ENCODE measurements around the gene NT5M.
"Not testable (repeated sequence)": the region's sequence is repeated elsewhere in the genome, so short reads cannot be mapped to it uniquely, and the experiment has no call there.

NT5M gene

DNA sequence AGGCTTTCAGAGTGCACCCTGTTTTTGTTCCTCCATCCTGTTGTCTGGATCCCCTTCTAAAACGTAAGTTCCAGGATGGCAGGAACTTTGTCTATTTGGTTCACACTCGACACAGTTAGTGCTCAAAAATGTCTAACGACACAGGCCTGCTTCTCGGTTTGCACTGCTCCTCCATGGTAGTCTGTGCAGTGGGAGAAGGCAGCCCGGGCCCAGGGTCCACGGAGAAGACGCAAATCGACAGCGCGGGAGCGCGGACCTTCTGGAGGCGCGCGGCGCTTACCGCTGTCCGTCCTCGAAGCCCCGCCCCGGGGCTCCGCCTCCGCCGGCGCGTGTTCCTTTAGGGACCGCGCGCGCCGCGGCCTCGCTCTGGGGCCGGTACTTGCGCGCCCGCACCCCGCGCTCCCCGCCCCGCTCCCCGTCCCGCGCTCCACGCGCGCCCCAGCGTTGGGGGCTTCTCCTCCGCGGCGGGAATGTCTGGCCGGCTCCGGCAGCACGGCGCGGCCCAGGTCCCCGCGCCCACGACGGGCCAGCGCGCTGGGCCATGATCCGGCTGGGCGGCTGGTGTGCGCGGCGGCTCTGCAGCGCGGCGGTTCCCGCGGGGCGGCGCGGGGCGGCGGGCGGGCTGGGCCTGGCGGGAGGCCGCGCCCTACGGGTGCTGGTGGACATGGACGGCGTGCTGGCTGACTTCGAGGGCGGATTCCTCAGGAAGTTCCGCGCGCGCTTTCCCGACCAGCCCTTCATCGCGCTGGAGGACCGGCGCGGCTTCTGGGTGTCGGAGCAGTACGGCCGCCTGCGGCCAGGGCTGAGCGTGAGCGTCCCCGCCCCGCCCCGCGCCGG is at the start of gene NT5M:
TSS of gene NT5M (plus strand) at position 364 of the 837 bp plus-strand sequence. CDS start at position 542, 178 bp downstream.
- peak; percentile 84 for DNase-seq (ENCODE audit: low spot score)

DNA sequence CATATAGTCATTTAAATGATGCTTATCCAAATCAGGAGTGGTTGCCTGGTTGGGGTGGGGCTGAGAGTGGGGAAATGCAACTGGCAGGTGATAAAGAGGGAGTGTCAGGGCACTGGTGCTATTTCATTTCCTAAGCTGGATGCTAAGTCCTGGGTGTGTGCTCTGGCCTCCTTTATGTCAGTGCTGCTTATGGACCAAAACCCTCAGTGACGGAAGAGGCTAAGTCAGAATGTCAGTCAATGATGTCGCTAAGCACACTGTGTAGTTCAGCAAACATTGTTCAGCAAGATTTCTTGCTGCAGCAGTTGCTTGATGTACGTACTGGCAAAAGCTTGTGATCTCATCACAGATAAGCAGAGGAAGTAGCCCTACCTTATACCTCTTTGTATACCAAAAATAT is 49.8 kb upstream of the NT5M start:
- DNase-seq (ENCODE audit: low spot score), result no peak

DNA sequence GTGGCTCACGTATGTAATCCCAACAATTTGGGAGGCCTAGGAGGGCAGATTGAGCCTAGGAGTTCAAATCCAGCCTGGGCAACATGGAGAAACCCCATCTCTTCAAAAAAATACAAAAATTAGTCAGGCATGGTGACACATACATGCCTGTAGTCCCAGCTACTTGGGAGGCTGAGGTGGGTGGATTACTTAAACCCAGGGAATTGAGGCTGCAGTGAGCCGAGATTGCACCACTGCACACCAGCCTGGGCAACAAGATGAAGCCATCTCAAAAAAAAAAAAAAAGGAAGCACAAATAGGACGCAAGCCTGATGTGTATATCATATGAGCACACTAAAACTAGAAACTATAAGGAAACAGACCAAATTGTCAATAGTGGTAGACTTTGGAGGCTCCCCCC is 49.1 kb upstream of the NT5M start:
- DNase-seq (ENCODE audit: low spot score), result no peak

DNA sequence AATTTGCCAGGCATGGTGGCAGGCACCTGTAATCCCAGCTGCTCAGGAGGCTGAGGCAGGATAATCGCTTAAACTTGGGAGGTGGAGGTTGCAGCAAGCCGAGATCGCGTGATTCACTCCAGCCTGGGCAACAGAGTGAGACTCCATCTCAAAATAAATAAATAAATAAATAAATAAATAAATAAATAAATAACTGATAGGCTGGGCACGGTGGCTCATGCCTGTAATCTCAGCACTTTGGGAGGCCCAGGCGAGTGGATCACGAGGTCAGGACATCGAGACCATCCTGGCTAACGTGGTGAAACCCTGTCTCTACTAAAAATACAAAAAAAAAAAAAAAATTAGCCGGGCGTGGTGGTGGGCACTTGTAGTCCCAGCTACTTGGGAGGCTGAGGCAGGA is 47.5 kb upstream of the NT5M start:
- DNase-seq (ENCODE audit: low spot score), result not testable (repeated sequence)

DNA sequence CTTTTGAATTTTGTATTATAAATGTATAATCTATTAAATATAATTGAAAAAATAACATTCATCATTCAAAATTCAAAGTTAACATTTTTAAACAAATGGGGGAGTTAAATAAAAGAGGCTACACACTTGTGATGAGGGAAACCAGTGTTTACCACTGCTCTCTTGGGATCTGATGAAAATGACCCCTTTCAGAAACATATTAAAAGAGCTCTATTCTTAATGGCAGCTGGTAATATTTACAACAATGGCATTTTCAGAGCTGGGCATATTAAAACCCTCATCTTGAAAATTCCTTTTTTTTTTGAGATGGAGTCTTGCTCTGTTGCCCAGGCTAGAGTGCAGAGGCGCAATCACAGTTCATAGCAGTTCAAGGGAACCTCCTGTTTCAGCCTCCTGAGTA is 46.9 kb upstream of the NT5M start:
- DNase-seq (ENCODE audit: low spot score), result no peak

DNA sequence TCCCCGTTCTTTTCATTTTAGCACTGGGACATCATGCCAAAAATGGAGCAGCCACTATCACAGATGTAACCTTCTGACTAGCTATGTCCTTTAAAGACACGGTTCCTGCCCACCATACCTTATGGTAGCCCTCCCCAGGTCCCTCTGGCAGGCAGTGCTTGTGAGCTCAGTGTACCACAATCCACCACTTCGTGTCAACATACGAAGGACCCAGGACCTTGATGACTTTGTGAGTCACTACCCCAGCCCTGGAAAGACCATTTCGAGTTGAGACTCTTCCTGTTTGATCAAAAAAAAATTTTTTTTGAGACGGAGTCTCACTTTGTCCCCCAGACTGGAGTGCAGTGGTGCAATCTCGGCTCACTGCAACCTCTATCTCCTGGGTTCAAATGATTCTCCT is 45.2 kb upstream of the NT5M start:
- no peak for DNase-seq (ENCODE audit: low spot score)

DNA sequence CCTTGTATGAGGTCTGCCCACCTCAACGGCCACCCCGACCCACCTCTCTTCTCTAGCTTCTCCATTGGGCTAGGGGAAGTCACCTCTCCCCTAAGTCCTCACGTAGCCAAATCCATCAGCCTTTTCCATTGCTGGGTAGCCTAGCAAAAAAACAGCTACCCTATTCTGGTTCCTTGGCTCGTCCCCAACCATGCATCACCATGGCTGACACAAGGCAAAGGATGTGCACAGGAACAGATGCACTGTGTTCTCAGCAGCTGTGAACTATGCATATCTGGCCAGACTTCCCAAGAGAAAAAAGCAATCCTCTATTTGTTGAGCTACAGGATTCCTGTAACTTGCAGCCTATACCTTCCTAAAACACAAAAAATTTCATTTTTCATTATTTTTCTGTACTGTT is 44.2 kb upstream of the NT5M start:
- no peak for DNase-seq (ENCODE audit: low spot score)

DNA sequence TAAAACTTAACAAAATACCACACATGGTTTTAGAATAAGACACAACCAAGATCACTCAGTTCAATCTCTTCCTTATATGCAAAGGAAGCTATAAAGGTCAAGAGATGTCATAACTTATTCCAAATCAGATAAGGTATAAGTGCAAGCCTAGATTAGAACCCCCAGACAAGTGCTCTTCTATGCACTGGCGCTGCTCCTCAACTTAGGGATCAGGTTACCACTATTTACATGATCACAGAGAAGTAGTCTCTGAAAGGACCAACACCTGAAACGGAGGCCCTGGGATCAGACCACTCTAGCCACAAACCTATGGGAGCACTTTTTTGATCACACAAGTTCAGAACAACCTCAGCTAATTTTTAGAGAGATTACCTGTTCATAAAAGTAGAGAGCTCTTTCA is 38.7 kb upstream of the NT5M start:
- DNase-seq (ENCODE audit: low spot score), result no peak

DNA sequence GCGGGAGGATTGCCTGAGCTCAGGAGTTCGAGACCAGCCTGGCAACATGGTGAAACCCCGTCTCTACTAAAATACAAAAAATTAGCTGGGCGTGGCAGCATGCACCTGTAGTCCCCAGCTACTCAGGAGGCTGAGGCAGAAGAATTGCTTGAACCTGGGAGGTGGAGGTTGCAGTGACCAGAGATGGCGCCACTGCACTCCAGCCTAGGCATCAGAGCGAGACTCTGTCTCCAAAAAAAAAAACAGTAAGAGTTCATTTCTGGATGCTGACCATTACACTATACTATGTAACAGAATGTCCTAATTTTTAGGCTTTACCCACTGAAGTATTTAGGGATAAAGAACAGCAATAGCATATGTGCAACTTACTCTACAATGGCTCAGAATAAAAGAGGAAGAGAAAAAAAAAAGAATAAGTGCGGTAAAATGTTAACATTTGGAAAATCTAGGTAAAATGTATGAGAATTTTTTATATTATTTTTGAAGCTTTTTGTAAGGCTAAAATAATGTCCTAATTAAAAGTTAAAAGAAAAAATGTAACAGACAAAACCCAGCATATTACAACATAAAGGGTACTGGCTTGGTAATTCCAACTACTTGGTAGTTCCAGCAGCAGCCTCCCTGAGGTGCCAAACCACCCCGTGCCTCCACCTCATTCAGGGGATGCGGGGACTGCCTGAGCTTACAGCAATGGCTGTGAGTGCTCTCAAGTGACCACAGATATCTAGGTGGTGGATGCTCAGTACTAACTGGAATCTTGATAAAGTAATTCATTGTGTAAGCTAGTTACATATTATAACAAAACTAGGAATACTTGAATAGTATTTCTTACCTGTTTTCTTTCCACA is 33.0 kb upstream of the NT5M start:
- DNase-seq (ENCODE audit: low spot score), result no peak

DNA sequence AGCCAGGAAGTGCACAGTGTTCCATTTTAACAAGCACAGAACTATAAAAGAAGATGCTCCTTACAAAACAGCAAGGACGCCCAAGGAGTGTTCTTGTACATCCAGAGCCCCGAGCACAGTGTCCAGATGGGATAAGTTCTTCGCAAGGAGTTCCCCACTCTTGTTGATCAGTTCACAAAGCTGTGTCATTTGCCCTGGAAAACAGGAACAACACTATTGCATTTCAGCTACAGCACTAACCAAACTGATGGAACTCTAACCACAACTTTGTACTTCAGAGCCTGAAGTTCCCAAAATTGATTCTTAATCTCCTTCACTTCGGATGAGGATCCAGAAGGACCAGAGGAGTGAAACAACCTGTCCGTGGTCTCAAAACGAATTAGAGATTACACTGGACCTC is 27.2 kb upstream of the NT5M start:
- no peak for DNase-seq (ENCODE audit: low spot score)

DNA sequence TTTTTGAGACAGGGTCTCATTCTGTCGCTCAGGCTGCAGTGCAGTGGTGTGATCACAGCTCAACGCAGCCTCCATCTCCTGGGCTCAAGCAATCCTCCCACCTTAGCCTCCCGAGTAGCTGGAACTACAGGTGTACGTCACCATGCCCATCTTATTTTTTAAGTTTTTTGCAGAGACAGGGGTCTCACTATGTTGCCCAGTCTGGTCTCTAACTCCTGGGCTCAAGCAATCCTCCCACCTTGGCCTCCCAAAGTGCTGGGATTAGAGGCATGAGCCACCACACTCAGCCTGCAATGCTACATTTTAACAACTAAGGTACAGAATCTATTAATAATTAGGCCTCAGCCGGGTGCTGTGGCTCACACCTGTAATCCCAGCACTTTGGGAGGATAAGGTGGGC is 25.7 kb upstream of the NT5M start:
- not testable (repeated sequence) for DNase-seq (ENCODE audit: low spot score)

DNA sequence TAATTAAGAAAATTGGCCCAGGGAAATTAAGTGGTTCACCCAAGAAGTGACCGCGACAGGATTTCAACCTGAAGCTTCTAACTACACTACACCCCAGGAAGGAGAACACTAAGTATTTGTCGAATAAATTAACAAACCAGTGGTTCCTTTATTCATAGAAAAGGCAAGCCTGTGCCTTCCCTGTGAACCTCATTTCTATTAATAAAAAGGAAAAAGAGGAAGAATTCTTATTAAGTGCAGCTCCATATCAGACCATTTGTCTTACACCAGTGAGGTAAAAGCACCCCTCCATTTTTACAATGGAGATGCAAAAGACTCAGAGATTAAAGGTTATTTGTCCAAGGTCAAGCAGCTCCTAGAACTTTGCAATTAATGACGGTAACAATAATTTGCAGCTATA is 23.9 kb upstream of the NT5M start:
- no peak for DNase-seq (ENCODE audit: low spot score)

DNA sequence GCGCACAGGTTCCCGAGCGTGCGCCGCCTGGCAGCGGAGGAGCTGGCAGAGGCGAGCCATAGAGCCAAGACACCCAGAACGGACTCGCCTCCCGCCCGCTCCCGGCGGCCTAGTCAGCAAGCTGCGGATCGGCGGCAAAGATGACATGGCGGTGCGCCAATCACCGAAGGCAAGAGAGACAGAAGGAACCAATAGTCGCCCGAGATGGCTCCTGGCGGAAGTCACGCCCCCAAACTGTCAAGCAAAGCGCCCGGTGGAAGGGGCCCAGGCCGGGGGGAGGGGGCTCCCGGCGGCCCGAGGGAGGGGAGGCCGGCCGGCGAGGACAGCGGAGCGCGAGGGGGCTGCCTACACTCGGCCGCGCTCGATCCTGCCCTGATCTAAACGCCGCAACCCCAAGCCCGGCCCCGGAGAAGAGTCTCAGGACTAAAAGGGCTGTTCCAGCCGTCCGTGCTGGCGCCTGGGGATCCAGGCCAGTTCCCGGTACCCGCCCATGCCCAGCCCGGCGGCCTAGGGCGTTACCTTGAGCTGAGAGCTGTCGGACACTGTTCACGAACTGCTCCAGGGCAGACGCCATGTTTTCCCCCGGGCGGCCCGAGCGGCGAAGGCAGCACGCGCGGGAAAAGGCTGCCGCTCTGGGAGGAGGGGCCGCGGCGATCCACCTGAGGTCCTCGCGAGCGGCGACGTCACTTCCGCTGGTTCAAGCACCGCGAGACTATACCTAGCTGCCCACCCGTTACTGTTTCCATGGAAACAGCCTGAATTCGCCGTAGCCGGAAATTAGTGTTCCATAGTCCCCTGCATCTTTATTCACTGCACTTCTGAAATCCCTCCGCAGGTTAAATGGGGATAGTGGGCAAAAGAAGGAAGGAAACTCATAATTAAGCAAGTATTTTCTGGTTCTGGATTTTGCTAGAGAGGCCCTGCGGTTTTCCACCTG is 22.3 kb upstream of the NT5M start, which contains the start of gene COPS3:
TSS of gene COPS3 (minus strand) at position 634 of the 937 bp plus-strand sequence. CDS start at position 574, 60 bp downstream.
- peak; percentile 97 for DNase-seq (ENCODE audit: low spot score)

DNA sequence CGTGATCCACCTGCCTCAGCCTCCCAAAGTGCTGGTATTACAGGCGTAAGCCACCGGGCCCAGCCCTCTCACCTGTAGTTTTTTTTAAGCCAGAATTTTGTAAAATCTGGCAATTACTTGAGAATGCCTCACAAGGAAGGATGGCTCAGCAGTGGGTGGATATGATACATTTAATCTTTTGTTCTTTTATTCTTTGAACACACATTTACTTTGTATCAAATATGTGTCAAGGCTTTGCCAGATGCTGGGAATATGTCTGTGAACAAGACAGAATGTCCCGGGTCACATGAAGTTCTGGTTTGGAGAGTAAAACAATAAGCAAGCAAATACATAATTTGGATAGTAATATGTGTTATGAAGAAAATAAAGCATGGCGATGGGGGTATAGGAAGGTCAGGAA is 17.2 kb upstream of the NT5M start:
- no peak for DNase-seq (ENCODE audit: low spot score)

DNA sequence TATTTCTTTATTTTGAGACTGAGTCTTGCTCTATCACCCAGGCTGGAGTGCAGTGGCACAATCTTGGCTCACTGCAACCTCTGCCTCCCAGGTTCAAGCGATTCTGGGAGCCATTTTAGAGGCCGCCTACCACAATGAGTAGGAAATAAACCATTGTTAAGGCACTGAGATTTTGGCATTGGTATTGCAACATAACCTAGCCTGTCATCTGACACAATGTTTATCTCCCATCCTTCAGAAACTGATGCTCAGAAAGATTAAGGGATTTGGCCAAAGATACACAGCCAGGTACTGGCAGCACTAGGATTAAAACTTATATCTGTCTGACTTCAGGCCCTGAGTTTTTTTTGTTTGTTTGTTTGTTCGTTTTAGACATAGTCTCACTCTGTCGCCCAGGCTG is 14.1 kb upstream of the NT5M start:
- no peak for DNase-seq (ENCODE audit: low spot score)

DNA sequence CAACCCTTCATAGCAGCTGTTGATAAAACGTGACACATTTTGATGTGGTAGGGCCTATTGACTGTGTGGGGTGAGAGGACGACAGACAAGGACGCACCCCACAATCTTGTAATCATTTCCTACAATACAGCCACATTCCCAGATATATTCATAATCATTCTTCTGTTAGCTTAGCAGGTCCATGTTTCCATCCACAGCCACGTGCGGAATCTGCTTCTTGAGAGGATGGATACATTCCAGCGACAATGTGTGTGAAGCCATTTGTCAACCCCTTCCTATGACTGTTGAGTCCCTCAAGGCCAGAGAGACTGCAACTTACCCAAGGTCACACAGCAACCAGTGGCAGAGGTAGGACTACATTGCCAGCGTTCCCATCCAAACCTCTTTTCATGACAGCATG is 13.5 kb upstream of the NT5M start:
- no peak for DNase-seq (ENCODE audit: low spot score)

DNA sequence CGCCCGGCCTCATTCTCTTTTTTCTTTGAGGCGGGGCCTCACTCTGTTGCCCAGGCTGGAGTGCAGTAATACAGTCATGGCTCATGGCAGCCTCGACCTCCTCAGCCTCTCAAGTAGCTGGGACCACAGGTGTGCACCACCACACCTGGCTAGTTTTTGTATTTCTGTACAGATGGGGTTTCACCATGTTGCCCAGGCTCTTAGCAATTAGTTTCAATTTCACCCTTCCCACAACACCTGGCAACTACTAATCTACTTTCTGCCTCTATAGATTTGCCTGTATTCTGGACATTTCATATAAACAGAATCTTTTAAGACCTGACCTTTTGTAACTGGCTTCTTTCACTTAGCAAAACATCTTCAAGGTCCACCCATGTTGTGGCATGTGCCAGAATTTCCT is 8.0 kb upstream of the NT5M start:
- DNase-seq (ENCODE audit: low spot score), result no peak

DNA sequence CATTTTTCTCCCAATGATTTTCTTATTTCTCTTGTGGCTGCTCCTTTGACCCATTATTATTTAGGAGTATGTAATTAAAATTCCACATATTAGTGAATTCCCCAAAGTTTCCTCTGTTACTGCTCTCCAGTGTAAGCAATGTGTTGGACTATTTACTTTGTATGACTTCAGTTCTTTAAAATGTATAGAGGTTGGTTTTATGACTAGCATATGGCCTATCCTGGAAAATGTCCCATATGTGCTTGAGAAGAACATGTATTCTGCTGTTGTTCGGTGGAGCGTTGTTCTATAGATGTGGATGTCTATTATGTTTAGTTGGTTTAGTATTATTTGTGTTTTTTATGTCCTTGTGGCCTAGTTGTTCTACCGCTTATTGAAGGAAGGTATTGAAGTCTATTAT is 6.0 kb upstream of the NT5M start:
- DNase-seq (ENCODE audit: low spot score), result no peak

DNA sequence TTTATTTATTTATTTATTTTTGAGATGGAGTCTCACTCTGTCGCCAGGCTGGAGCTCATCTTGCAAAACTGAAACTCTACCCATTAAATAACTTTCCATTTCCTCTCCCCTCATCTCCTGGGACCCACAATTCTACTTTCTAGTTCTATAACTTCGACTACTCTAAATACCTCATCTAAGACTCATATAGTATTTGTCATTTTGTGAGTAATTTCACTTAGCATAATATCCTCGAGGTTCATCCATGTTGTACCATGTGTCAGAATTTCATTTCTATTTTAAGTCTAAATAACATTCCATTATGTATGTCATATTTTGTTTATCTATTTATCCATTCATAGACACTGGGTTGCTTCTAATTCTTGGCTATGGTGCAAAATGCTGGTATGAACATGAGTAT is 5.1 kb upstream of the NT5M start:
- no peak for DNase-seq (ENCODE audit: low spot score)

DNA sequence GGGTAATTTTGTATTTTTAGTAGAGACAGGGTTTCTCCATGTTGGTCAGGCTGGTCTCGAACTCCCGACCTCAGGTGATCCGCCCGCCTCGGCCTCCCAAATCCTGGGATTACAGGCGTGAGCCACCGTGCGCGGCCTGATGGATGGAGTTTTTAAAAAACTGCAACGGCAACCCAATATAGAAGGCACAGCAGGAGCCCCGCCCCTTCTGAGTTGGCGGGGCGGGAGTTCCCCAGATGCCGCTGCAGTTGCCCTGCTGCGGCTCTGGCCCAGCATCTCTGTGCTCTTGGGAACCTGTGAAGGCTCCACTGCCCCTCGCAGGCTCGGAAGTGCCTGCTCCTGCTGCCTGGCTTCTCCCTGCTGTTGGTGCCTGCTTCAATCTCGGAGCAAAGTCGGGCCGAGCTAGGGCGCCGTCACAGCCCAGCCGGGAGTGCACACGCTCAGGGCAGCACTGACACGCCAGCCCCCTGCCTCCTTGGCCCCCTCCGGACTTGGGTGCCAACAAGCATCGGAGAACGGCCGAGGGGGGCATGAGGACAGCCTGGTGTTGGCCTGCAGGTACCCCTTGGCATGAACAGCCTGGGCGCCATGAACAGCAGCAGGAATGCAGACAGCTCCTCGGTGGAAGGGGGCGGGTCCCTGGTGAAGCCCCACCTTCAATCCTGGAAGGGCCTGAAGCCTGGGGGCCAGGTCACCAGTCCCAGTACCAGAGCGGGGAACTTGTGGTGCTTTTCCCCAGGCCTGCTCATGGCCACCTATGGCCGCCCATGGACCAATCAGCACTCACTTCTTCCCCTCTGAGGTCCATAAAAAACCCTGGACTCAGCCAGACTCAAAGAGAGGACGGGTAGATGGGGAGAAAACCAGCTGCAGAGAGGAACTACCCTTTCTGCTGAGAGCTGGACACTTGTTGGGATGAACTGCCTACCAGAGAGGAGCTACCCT is 2.3 kb upstream of the NT5M start:
- DNase-seq (ENCODE audit: low spot score), result no peak

DNA sequence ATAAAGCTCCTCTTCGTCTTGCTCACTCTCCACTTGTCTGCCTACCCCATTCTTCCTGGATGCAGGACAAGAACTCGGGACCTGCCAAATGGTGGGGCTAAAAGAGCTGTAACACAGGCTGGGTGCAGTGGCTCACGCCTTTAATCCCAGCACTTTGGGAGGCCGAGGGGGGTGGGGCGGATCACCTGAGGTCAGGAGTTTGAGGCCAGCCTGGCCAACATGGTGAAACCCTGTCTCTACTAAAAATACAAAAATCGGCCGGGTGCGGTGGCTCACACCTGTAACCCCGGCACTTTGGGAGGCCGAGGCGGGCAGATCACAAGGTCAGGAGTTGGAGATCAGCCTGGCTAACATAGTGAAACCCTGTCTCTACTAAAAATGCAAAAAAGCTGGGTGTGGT is 1.5 kb upstream of the NT5M start:
- DNase-seq (ENCODE audit: low spot score), result not testable (repeated sequence)

All from left forelimb (tissue), 1 donor.